HepG2 (cell line): ENCODE measurements around the gene NDUFB10. TPM values are rescaled to one million over a fixed set of nuclear protein-coding genes. Genes with fewer than 3 reads are reported as not detected.

Source experiments
- CEBPB ChIP-seq: IDR thresholded peaks from 2 replicates; pipeline ENCODE4 v1.6.1; 2011; ENCODE audit warnings: low read depth, low read length, improper control_type of control experiment, borderline replicate concordance
- DNMT1 ChIP-seq: sonication (generic); formaldehyde crosslinking; IDR thresholded peaks from 2 replicates; pipeline ENCODE4 v1.5.1; 2020; ENCODE audit warnings: mild to moderate bottlenecking, missing genetic modification reagents
- HIC2 ChIP-seq: sonication (generic); formaldehyde crosslinking; IDR thresholded peaks from 2 replicates; pipeline ENCODE4 v1.9.0; 2022; ENCODE audit warnings: low read depth, missing genetic modification reagents
- HNF4G ChIP-seq, 2 experiments: sonication (generic) in 1 of 2; formaldehyde crosslinking in 1 of 2; IDR thresholded peaks; 2 replicates each; pipeline versions ENCODE4 v1.4.0 to v1.6.1; 2011 to 2020; ENCODE audit warnings: borderline replicate concordance in 2 of 2, low read depth in 2 of 2, mild to moderate bottlenecking in 2 of 2, low read length in 1 of 2, missing genetic modification reagents in 1 of 2, moderate library complexity in 1 of 2
- HNRNPL ChIP-seq: fragments of 200-400 bp; formaldehyde crosslinking; IDR thresholded peaks from 2 replicates; pipeline ENCODE4 v1.6.1; 2017; ENCODE audit warnings: mild to moderate bottlenecking, low read depth, low read length
- SAP130 ChIP-seq: IDR thresholded peaks from 2 replicates; pipeline ENCODE4 v1.6.1; 2016; ENCODE audit warnings: low read depth
- STAT5B ChIP-seq: sonication (generic); formaldehyde crosslinking; IDR thresholded peaks from 2 replicates; pipeline ENCODE4 v1.4.0; 2020; ENCODE audit warnings: missing genetic modification reagents
- ZFAT ChIP-seq: sonication (generic); formaldehyde crosslinking; conservative IDR thresholded peaks from 2 replicates; pipeline ENCODE4 v1.8.1; 2023; ENCODE audit warnings: missing genetic modification reagents, inconsistent platforms
- ZNF136 ChIP-seq: sonication (generic); formaldehyde crosslinking; IDR thresholded peaks from 2 replicates; pipeline ENCODE4 v1.8.1; 2022; ENCODE audit warnings: low read depth, mild to moderate bottlenecking, moderate library complexity, missing genetic modification reagents
- ZNF232 ChIP-seq: sonication (generic); formaldehyde crosslinking; IDR thresholded peaks from 2 replicates; pipeline ENCODE4 v1.4.0; 2020; ENCODE audit warnings: missing genetic modification reagents, borderline replicate concordance
- ZNF30 ChIP-seq: sonication (generic); formaldehyde crosslinking; IDR thresholded peaks from 2 replicates; pipeline ENCODE4 v1.5.0; 2020; ENCODE audit warnings: mild to moderate bottlenecking, missing genetic modification reagents
- ZNF407 ChIP-seq: sonication (generic); formaldehyde crosslinking; IDR thresholded peaks from one replicate; pipeline ENCODE4 v1.5.1; 2020; ENCODE audit warnings: mild to moderate bottlenecking, missing genetic modification reagents; ENCODE audit errors: not compliant biosample characterization
- ZNF503 ChIP-seq: sonication (generic); formaldehyde crosslinking; IDR thresholded peaks from 2 replicates; pipeline ENCODE4 v1.4.0; 2020; ENCODE audit warnings: missing genetic modification reagents
- ZXDC ChIP-seq: sonication (generic); formaldehyde crosslinking; IDR thresholded peaks from 2 replicates; pipeline ENCODE4 v1.5.0; 2020; ENCODE audit warnings: mild to moderate bottlenecking, missing genetic modification reagents
- polyA plus RNA-seq, 8 experiments: library from polyadenylated mRNA; depleted of rRNA in 3 of 8; stranded (reverse) in 7 of 8; unstranded in 1 of 8; fragments of >200 nt; fragmentation: Illumina TruSeq in 4 of 8; extraction: Trizol in 4 of 8; gene quantifications; 2 replicates each; pipeline versions ENCODE4 v1.2.1 to v1.2.3, GENCODE V29; 2011 to 2016; ENCODE audit warnings: low read depth in 4 of 8, missing spikeins in 1 of 8, mixed read lengths in 1 of 8; ENCODE audit not compliant: insufficient read depth in 1 of 8
- total RNA-seq, 5 experiments: library from RNA; depleted of rRNA; stranded (reverse); fragments of >200 nt; fragmentation: Illumina TruSeq; extraction: Trizol; gene quantifications; 2 replicates each; pipeline ENCODE4 v1.2.3, GENCODE V29; 2016; ENCODE audit warnings: low read depth in 1 of 5

The NDUFB10 gene
- total and polyA plus RNA-seq, 2 of the 13 experiments (the other 11 are each of a cell fraction or from before 2014, with no cell fraction given): 68.6 to 157 TPM

- TF ChIP-seq ZXDC (CRISPR knock-in tag): no peak
- TF ChIP-seq HNF4G (IDR thresholded peaks at IDR 0.05; ENCODE audit: borderline replicate concordance, low read depth, low read length): no peak
- no peak for TF ChIP-seq HNF4G (CRISPR knock-in tag; IDR thresholded peaks at IDR 0.05; ENCODE audit: borderline replicate concordance, low read depth)
- no peak for TF ChIP-seq ZNF503 (CRISPR knock-in tag)
- peak; percentile 66 for TF ChIP-seq HIC2 (CRISPR knock-in tag)
- no peak for TF ChIP-seq ZNF232
- no peak for TF ChIP-seq STAT5B (CRISPR knock-in tag)
- 0 out of 2 replicates have a peak, but pooled peaks have one; percentile 45 for TF ChIP-seq ZNF30 (CRISPR knock-in tag)
- peak; percentile 83 for TF ChIP-seq CEBPB
- no peak for TF ChIP-seq ZFAT (CRISPR knock-in tag)
- TF ChIP-seq ZNF407 (CRISPR knock-in tag): no peak
- peak; percentile 90 for TF ChIP-seq HNRNPL
- peak; percentile 36; the same call in 1 of the 2 replicates for TF ChIP-seq SAP130 (CRISPR knock-in tag)
- no peak for TF ChIP-seq DNMT1 (CRISPR knock-in tag)
- TF ChIP-seq ZNF136: no peak
Measured at GRCh38 chr16:2008631-2009163, 49.4 kb downstream of the NDUFB10 start (continued).
